Measurements from ENCODE around the gene BRDT.

GRCh38 chr1:91940496-91940895, 8.7 kb upstream of the BRDT start:
- no peak for TF ChIP-seq CTBP1 (IDR thresholded peaks at IDR 0.05; ENCODE audit: borderline replicate concordance)
- no peak for TF ChIP-seq TARDBP (IDR thresholded peaks at IDR 0.05)
- TF ChIP-seq HDGF (IDR thresholded peaks at IDR 0.05; ENCODE audit: borderline replicate concordance) = no peak
- TF ChIP-seq ARNT (IDR thresholded peaks at IDR 0.05) = no peak
- no peak for TF ChIP-seq FOXA1 (IDR thresholded peaks at IDR 0.05)
- TF ChIP-seq SP1 (IDR thresholded peaks at IDR 0.05) = no peak
- no peak for TF ChIP-seq FOXM1 (IDR thresholded peaks at IDR 0.05; ENCODE audit: borderline replicate concordance)
- no peak for TF ChIP-seq ELF4 (IDR thresholded peaks at IDR 0.05)
- no peak for TF ChIP-seq L3MBTL2 (conservative IDR thresholded peaks at IDR 0.05)
- TF ChIP-seq NFRKB (IDR thresholded peaks at IDR 0.05) = no peak
- TF ChIP-seq BHLHE40 (IDR thresholded peaks at IDR 0.05; ENCODE audit: borderline replicate concordance) = no peak
- no peak for TF ChIP-seq PKNOX1 (IDR thresholded peaks at IDR 0.05)
- TF ChIP-seq ZNF384 (IDR thresholded peaks at IDR 0.05) = no peak
- no peak for TF ChIP-seq FOXK2 (IDR thresholded peaks at IDR 0.05)
